ENCODE data around the gene RPL10A.

Gene RPL10A

GRCh38 chr6:35473075-35473849 lies 5.1 kb downstream of the RPL10A start:
- H3K4me3 ChIP-seq (ENCODE audit: low read depth, low read length): no peak overlapping the region
- no peak for DNase-seq (ENCODE audit: low read depth)

DNA sequence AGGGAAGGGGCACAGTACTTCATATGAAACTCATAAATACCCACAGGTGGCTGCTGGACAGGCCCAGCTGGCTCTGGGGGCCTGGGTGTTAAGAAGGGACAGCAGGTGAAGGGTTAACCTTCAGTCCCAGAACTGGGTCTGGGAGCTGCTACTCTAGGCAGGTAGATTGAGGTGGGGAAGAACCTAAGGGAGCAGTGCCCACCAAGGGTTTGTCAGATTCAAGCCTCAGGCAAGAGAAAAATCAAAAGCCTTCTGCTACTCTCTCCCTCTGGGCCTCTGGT lies 5.6 kb downstream of the RPL10A start:
- no peak overlapping the region for H3K4me3 ChIP-seq (ENCODE audit: low read depth, low read length)
- DNase-seq (ENCODE audit: low read depth): no peak

DNA sequence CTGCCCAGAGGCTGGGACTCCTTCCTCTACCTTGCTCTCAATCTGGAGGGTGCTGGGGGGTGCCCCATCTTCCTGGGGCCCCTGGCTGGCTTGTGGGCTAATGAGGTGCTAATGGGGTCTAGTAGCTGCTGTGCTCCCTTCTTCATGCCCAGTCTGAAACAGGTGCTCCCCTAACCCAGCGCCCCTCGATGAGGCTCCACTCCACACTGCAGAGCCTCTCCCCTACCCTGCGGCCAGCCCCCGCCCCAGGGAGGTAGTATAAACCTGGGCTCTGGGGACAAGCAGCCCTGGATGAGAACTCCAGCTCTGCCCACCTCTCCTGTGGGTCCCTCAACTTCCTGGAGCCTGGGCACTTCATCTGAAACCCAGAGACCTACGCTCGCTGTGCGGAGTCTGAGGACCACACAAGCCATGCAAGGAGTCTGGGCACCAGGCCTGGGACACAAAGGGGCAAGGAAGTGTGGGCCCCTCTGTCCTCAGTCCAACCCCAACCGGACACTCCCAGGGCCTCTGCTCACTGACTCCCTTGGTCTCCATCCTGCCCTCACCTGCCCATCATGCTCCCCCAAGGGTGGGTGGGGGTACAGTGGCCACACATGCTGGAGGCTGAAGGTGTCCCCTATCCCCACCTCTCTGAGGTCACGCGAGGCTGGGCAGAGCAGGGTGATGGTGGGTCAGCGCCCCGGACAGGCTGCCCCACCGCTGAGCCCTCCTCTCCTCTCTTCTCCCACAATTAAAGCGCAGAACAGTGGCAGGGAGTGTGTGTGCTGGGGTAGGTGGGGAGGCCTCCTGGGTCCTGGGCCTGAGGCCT lies 6.1 kb downstream of the RPL10A start:
- H3K4me3 ChIP-seq (ENCODE audit: low read depth, low read length): no peak overlapping the region
- DNase-seq (ENCODE audit: low read depth): no peak

DNA sequence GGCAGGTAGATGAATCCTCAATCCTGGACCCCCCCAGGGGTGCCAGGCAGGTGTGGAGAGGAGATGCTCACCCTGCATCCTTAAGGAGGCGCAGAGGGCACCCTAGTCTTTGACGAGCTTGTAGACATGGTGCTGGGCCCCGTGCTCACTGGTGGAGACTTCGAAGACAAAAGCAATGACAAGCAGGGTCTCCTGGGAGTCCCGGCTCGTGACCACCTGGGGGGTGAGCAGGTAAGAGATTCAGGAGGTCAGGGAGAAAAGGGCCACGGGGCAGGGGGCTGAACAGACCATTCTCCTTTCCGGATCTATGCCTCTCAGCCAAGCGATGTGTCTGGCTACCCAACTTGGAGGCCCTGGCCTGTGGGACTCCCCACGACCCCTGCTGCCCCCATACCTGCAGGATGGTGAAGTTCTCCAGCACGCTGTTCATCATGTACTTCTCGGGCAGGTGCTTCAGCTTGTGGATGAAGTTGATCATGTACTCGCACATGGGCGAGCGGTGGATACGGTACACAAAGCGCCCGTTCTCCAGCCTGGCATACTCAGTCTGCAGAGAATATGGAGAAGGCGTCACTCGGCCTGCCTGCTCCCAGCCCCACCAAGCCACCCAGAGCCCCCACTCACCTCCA lies 6.9 kb downstream of the RPL10A start:
- DNase-seq (ENCODE audit: low read depth): no peak
- H3K4me3 ChIP-seq (ENCODE audit: low read depth, low read length): no peak overlapping the region

- H3K4me3 ChIP-seq (ENCODE audit: low read depth, low read length): no peak overlapping the region
- DNase-seq (ENCODE audit: low read depth): no peak
Observed at GRCh38 chr6:35475573-35475972, 7.4 kb downstream of the RPL10A start.

DNA sequence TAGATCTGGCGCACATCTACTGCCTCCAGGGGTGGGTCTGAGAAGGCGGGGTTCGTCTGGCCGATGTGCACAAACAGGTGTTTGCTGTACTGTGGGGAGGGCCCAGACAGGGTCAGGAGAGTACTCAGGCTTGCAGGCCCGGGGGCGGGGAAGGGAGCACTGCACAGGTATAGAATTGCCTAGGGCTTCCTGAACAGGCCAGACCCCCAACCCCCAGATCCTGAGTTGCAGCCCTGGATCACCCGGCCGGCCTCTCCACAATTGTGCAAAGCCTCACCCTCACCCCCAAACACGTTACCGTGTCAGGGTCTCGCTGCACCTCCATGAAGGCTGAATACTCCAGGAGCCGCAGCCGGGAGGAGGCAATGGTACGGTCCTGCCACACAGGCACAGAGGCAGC lies 7.8 kb downstream of the RPL10A start:
- H3K4me3 ChIP-seq (ENCODE audit: low read depth, low read length): no peak overlapping the region
- DNase-seq (ENCODE audit: low read depth): no peak

DNA sequence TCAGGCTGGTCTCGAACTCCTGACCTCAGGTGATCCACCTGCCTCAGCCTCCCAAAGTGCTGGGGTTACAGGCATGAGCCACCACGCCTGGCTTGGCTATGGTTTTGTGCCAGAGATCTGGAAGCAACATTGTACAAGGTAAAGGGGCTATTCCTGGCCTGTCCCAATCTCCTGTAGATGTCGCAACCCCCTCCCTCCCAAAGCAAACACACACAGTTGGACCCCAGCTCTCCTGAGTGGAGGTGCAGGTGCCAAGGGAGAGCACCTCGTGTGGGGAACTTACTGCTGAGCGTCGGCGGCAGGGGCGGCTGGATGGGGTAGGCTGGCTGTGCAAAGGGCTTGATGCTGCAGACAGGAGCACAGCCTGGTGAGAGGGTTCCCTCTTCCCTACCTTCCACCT lies 8.8 kb downstream of the RPL10A start:
- no peak overlapping the region for H3K4me3 ChIP-seq (ENCODE audit: low read depth, low read length)
- no peak for DNase-seq (ENCODE audit: low read depth)

DNA sequence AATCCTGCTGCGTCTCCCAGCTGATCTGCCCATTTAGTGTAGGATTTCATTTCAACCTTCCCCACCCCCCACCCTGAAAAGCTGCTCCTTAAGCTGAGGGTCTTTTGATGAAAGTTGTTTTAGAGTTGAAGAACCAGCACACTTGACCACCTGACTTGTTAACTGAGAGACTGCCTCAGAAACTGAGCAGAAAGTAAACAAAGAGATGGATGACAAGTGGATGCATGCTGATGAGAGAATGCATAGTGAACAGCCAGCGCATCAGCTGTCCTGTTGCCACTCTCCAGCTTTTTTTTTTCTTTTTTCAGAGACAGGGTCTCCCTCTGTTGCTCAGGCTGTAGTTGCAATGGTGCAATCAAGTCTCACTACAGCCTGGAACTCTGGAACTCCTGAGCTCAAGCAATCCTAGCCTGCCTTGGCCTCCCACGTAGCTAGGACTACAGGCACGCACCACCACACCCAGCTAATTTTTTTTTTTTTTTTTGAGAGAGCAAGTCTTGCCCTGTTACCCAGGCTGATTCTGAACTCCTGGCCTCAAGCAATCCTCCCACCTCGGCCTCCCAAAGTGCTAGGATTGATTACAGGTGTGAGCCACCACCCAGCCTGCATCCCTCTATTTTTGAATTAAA lies 9.5 kb downstream of the RPL10A start:
- no peak overlapping the region for H3K4me3 ChIP-seq (ENCODE audit: low read depth, low read length)
- DNase-seq (ENCODE audit: low read depth): no peak

DNA sequence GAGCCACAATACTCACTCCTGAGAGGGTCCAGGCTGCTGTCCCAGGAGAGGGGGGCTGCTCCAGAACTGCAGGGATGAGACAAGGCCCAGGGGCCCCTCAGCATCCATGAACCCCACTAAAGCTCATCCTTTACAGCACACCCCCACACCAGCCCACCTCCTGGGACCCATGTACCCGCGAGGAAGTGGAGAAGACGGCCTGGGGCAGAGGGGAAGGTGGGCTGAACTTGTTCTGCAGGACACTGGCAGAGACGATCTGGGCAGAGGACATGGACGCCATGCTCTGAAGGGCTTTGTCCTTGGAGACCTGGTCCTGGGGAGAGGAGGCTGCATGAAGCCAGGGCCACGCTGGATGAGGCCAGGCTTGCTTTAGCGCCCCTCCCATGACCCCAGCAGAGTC lies 10.1 kb downstream of the RPL10A start:
- H3K4me3 ChIP-seq (ENCODE audit: low read depth, low read length): no peak overlapping the region
- no peak for DNase-seq (ENCODE audit: low read depth)

DNA sequence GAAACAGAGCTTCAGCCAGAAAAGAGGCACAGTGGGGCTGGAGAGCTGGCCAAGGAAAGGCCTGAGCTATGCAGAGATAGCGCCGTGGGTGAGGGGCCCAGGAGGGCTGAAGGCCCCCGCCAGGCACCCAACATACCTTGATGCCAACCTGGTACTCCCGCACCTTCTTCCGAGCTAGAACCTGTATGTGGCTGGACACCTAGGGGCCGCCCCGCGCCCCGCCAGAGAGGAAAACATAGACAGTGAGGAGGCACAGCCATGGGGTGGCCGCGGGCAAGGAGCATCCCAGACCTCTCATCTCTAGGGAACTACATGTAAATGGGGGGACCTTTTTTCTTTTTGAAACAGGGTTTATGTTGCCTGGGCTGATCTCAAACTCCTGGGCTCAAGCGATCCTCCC lies 12.0 kb downstream of the RPL10A start:
- no peak overlapping the region for H3K4me3 ChIP-seq (ENCODE audit: low read depth, low read length)
- no peak for DNase-seq (ENCODE audit: low read depth)

GRCh38 chr6:35481226-35481625 lies 13.0 kb downstream of the RPL10A start:
- DNase-seq (ENCODE audit: low read depth): no peak
- no peak overlapping the region for H3K4me3 ChIP-seq (ENCODE audit: low read depth, low read length)

DNA sequence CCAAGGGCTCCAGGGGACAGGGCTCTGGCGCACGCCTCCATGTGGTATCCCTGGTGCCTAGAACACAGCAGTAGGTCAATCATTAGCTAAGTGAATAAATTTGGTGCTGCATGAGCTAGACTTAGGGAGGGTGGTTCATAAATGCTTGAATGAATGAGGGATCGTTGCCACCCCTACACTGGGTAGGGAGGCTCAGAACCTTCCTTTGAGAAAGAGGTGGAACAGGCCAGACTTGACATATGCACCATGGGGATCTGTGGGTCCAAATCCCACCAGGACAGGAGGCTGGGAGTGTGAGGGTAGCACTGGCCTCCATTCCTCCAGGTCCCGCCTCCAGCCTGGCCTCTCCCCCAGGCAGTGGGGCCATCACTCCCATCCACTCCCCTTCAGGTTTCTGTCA lies 14.9 kb downstream of the RPL10A start:
- no peak for DNase-seq (ENCODE audit: low read depth)

DNA sequence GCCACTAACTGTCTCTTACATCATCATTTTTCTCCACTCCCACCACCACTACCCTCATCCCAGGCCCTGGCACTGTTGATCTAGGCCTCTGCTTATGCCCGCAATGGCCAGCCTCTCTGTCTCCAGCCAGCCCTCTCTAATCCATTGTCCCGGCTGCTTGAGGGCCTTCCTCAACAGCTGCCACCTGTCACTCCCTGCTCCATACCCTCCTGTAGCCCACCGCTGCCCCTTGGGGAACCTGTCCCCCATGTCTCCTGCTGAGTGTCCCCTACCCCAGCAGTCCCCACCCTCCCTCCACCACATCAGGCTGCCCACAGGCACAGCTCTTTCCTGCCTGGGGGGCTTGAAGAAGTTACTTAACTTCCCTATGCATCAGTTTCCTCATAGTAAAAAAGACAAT lies 15.3 kb downstream of the RPL10A start:
- no peak for DNase-seq (ENCODE audit: low read depth)
- no peak overlapping the region for H3K4me3 ChIP-seq (ENCODE audit: low read depth, low read length)

More for the DNA sequence above, 14.9 kb downstream of the RPL10A start:
- H3K4me3 ChIP-seq (ENCODE audit: low read depth, low read length): no peak overlapping the region

- no peak for DNase-seq (ENCODE audit: low read depth)
- H3K4me3 ChIP-seq (ENCODE audit: low read depth, low read length): no peak overlapping the region
Observed at GRCh38 chr6:35483893-35484645, 15.9 kb downstream of the RPL10A start.

- no peak overlapping the region for H3K4me3 ChIP-seq (ENCODE audit: low read depth, low read length)
- no peak for DNase-seq (ENCODE audit: low read depth)
Observed at GRCh38 chr6:35484921-35485392, 16.8 kb downstream of the RPL10A start.

DNA sequence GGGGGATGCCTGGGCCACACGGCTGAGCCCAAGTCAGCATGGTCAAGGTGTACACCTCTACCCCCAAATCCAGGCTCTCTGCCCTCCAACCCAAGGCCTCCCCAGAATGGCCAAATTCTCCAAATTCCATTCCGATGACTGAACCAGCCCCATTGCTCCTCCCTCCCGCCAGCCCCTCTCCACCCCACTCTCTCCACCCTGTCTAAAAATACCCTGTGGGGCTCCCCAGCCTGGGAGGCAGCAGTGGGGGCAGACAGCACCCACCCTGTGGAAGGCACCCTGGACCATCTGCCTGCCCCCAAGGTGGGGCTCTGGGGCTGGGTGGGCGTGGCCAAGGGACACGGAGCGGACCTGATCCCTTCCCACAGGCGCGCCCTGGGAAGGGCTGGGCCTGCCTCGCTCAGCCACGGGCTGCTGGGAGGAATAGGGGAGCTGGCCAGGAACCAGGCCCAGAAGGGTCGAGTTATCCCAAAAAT lies 17.2 kb downstream of the RPL10A start:
- no peak for DNase-seq (ENCODE audit: low read depth)
- no peak overlapping the region for H3K4me3 ChIP-seq (ENCODE audit: low read depth, low read length)

DNA sequence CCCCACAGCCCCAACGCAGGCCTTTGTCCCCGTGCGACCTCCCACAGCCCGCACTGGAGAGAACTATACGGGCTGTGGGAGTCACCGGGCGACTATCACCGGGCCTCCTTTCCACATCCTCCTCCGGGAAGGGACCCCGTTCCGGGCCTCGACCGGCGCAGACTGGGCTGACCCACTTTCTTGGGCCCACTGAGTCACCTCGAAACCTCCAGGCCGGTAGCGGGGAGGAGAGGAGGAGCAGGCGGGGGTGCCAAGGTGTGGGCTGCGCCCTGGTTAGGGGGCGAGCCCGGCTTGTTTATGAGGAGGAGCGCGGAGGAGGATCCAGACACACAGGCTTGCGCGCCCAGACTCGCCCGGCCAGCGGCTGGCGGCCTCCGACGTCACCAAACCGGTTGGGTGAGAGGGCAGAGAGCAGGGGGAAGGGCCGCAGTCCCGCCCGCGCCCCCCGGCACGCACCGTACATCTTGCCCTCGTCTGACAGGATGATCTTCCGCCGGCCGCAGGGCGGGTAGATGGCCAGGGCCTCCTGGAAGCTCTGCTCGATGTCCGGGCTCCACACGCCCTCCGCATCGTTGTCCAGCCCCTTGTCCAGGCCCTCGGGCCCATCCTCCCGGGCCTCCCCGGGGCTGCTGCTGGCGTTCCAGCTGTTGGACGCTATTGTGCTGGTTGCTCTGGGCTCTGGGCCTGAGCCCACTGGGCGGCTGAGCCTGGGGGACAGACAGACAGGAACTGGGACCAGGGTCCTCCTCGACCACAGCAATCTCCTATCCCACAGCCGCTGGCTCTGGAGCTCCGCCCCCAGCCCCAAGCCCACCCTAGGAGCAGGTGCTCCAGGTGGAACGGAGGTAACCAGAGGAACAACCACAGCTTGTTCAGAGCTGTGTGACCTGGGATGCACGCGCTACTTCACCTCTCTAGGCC lies 18.1 kb downstream of the RPL10A start:
- no peak overlapping the region for H3K4me3 ChIP-seq (ENCODE audit: low read depth, low read length)
- no peak for DNase-seq (ENCODE audit: low read depth)

All from skeletal muscle cell (primary cell).